ENCODE data around the gene DTX3. TPM values are rescaled to one million over a fixed set of nuclear protein-coding genes. Genes with fewer than 3 reads are reported as not detected.

Gene DTX3
- total and polyA plus RNA-seq, 12 donors: 16.9 to 58.2 (median 22.2) TPM

DNA sequence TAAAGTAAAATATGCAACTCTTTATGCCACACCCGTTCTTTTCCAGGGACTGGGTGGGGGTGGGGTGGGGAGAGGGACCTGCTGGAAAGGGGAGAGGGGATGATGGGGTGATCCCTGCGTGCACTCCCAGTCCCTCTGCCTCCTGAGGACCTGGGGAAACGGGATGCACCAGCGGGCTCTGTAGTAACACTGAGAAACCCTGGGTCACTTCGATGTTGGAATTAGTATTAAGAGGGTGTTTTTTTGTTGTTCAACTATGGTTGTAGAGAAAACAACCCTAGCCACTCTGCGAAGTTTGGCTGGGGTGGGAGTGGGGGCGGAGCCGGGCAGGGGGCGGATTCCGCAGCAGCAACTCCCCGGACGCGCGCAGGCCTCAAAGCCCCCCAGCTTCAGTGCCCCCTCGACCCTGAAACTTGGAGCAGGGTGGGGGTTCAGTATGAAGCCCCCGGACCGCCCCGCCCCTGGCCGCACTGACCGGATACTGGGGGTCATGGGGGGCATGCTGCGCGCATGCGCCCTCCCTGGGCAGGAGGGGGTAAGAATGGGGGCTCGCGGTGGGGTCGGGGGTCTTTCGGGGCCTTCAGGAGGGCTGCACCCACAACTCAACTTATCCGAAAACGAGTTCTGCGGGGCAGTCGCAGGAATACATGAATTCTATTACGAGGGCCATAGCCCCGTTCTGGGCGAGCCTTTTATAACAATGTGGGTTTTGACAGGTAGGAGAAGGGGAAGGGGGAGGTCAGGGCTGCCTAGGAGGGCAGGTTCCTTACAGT is 5.3 kb downstream of the DTX3 start:
- intact Hi-C loops (cut with DNase I): no loop called here
- H3K27me3 ChIP-seq: peaks cover 0 to 56% (median 0%) of the 10 kb centered on the region in 7 donors
- ATAC-seq: peak in 5 of 8 donors; percentile 4 to 45 (median 26)

DNA sequence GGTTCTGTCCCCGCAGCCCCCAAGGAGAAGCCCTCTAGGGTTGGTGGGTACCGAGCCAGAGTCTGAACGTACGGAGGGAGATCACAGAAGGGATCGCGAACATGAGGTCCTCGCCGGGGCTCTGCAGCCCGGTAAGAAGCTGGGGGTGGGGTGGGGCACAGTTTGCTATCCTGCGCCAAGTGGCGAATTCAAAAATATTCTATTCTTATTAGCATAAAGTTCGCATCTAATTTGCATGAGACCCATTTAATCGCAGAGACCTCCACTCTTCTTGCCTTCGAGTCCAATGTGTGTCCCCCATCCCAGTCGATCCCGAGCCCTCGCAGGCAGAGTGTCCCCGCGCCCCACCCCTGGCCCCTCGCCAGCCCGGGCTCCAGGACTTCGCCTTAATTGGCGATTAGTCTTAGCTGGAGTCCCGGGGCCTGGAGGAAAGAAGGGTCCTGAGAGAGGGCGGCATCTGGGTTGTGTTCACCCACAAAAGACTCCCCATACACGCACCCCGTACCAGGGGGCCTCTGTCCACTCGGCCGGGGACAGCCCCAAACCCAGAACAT is 6.0 kb downstream of the DTX3 start:
- peak; percentile 19 to 65 (median 54) for ATAC-seq
- peaks cover 0 to 89% (median 34%) of the 10 kb centered on the region in 9 donors for H3K4me1 ChIP-seq
- peaks cover 0 to 42% (median 3%) of the 10 kb centered on the region in 9 donors for H3K36me3 ChIP-seq

More for the DNA sequence above, 5.3 kb downstream of the DTX3 start:
- WGBS, 2 donors: 25 to 27% methylated on average over 33 to 34 of the region's 34 CpGs
- H3K4me3 ChIP-seq: peak overlapping the region in 9 of 10 donors; percentile 57 to 80 (median 68)
- TF ChIP-seq, protein P1, sequence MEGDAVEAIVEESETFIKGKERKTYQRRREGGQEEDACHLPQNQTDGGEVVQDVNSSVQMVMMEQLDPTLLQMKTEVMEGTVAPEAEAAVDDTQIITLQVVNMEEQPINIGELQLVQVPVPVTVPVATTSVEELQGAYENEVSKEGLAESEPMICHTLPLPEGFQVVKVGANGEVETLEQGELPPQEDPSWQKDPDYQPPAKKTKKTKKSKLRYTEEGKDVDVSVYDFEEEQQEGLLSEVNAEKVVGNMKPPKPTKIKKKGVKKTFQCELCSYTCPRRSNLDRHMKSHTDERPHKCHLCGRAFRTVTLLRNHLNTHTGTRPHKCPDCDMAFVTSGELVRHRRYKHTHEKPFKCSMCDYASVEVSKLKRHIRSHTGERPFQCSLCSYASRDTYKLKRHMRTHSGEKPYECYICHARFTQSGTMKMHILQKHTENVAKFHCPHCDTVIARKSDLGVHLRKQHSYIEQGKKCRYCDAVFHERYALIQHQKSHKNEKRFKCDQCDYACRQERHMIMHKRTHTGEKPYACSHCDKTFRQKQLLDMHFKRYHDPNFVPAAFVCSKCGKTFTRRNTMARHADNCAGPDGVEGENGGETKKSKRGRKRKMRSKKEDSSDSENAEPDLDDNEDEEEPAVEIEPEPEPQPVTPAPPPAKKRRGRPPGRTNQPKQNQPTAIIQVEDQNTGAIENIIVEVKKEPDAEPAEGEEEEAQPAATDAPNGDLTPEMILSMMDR (IDR thresholded peaks at IDR 0.05): no peak
- peaks cover 0 to 36% (median 0%) of the 10 kb centered on the region in 9 donors for H3K36me3 ChIP-seq
- H3K27ac ChIP-seq: peak overlapping the region; percentile 69 to 92 (median 85)
- H3K9me3 ChIP-seq: no peaks in the 10 kb centered on the region
- peak; percentile 57 to 68 for DNase-seq
- H3K4me1 ChIP-seq: peaks cover 0 to 89% (median 41%) of the 10 kb centered on the region in 9 donors

DNA sequence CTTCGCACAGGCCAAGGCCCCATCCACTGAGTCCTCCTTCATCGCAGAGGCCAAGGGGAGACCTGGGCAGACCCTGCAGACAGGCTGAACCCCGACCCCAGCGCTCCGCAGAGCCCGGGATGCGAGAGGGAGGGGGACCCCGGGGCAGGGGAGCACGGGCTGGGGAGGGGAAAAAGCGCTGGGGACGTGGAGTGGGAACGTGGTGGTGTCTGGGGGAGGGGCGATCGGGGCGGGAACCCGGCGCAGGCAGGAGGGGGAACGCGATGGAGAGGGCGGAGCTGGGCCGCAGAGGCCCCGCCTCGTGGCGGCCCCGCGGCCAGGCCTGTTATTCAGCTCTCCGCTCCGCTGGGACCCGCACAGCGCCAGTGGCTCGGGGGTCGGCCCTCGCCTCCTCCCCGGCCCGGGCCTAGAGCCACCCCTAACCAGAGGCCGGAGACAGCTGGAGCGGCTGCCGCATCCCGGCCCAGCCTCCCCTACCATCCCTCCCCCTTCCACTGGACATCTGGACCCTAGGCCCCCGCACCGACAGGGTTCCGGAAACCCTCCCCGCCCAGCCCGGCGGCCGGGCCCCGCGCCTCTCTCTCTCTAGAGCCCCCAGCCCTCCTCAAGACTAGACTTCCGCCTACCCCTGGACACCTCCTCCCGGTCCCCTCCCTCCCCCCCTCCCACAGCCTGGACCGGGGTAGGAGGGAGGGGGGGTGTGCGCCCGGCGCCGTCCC is 6.6 kb downstream of the DTX3 start, which contains the start of gene ARHGEF25:
Gene ARHGEF25 (plus strand): TSS at position 328 of the 719 bp plus-strand sequence. CDS start 460 bp downstream, outside the sequence.
- 0 to 1% methylated on average over 52 to 55 of the region's 55 CpGs for WGBS, 2 donors
- intact Hi-C loops (cut with DNase I): no loop called here
- ATAC-seq (peak; percentile 85 to 89 (median 85)), DNase-seq (peak; percentile 86 to 90)
- Histone ChIP-seq H3K27ac (peak within 1 kb of the TSS; percentile 69 to 92 (median 85)), H3K4me3 (peak within 1 kb of the TSS; percentile 57 to 80 (median 70)), H3K27me3 (peaks cover 0 to 49% (median 0%) of the 10 kb centered on the region in 7 donors), H3K9me3 (no peaks in the 10 kb centered on the region), H3K4me1 (peaks cover 0 to 89% (median 33%) of the 10 kb centered on the region in 9 donors), H3K36me3 (peaks cover 0 to 49% (median 6%) of the 10 kb centered on the region in 9 donors)
- TF ChIP-seq, protein P1 (IDR thresholded peaks at IDR 0.05): no peak

More for the DNA sequence above, 6.0 kb downstream of the DTX3 start:
- peak; percentile 74 to 81 for DNase-seq
- intact Hi-C loops (cut with DNase I): no loop called here
- TF ChIP-seq, protein P1 (IDR thresholded peaks at IDR 0.05): no peak
- Histone ChIP-seq H3K27ac (peak overlapping the region; percentile 69 to 92 (median 85)), H3K27me3 (peaks cover 0 to 50% (median 0%) of the 10 kb centered on the region in 7 donors), H3K9me3 (no peaks in the 10 kb centered on the region), H3K4me3 (peak overlapping the region; percentile 57 to 80 (median 70))
- WGBS, 2 donors: 2 to 4% methylated on average over 29 of the region's 29 CpGs

Data from heart right ventricle (tissue), 16 donors.